ENCODE results near the gene IFI27L1. TPM values are rescaled to one million over a fixed set of nuclear protein-coding genes. Genes with fewer than 3 reads are reported as not detected.

Gene IFI27L1
- total RNA-seq, 1 experiment from 2014 or later, result 26.0 TPM

DNA sequence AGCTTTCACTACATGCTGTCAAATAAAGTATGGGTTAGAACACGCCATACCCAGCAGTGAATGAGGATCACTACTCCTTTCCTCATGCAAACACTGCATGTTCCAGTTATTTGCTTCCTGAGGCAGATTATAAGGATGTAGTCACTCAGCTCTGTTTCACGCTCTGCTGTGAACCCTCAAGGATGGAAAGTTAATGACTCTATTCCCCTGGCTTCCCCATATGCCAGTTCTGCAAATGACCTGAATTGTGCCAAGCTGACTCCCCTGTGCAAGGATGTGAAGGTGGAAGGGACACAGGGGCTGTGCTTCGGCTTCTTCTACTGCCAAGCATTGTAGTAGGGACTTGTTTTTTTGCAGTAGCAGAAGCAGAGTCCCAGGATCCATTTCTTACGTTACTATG is 6.8 kb downstream of the IFI27L1 start:
- Histone ChIP-seq H3K9me2 (ENCODE audit: insufficient read depth) (no peaks in the 10 kb centered on the region), H3K4me3 (replicated peaks in 1 of 2; ENCODE audit: low read depth in 1 of 2, low read length in 2 of 2) (no peak overlapping the region), H3K27ac (ENCODE audit: low read depth, low read length) (no peak overlapping the region), H3K9me3 (ENCODE audit: control insufficient read depth in 1 of 2, insufficient read depth in 1 of 2, low read depth in 1 of 2, low read length in 2 of 2) (no peaks in the 10 kb centered on the region), H4K20me1 (ENCODE audit: insufficient read depth) (no peaks in the 10 kb centered on the region), H3K4me2 (ENCODE audit: low read length) (no peak overlapping the region), H2AFZ (ENCODE audit: low read depth, low read length, poor library complexity, severe bottlenecking) (no peak overlapping the region), H3K4me1 (ENCODE audit: control insufficient read depth in 1 of 2, insufficient read depth in 2 of 2, low read length in 2 of 2) (peaks cover 0 to 6% of the 10 kb centered on the region in 2 experiments; a peak in 1 of 4 replicates), H3K9ac (ENCODE audit: low read length) (no peak overlapping the region), H3K36me3 (ENCODE audit: control insufficient read depth in 1 of 2, insufficient read depth in 2 of 2, low read length in 2 of 2) (no peaks in the 10 kb centered on the region), H3K27me3 (ENCODE audit: insufficient read depth, low read length) (no peaks in the 10 kb centered on the region), H3K79me2 (ENCODE audit: insufficient read depth, low read length) (no peaks in the 10 kb centered on the region)
- DNase-seq (ENCODE audit: low read depth, low spot score) (no peak), ATAC-seq (no peak)
- ChIA-PET RAD21 (ENCODE audit: low non-redundant PET in 1 of 2, low total read pairs in 2 of 2, uncharacterized antibody in 2 of 2, unreplicated experiment in 2 of 2) (no interaction called here), CTCF (no interaction called here), POLR2A (no interaction called here)
- no peak for TF ChIP-seq ZFX (IDR thresholded peaks at IDR 0.05)
- TF ChIP-seq POLR2AphosphoS5 (IDR thresholded peaks at IDR 0.05; ENCODE audit: low read depth, low read length), result no peak
- no peak for TF ChIP-seq ZNF274 (IDR thresholded peaks at IDR 0.05; ENCODE audit: low read depth, low read length)
- TF ChIP-seq YY1 (IDR thresholded peaks at IDR 0.05; ENCODE audit: extremely low read depth, insufficient replicate concordance, low read depth, low read length), result no peak
- no peak for TF ChIP-seq POLR2A (IDR thresholded peaks at IDR 0.05; ENCODE audit: borderline replicate concordance, extremely low read depth, insufficient read depth, insufficient read length)
- TF ChIP-seq RAD21 (IDR thresholded peaks at IDR 0.05; ENCODE audit: low read depth), result no peak
- no peak for TF ChIP-seq CBX3 (IDR thresholded peaks at IDR 0.05; ENCODE audit: low read depth)
- BruUV-seq (replicated peaks), result no TSS peak
- intact Hi-C loops (cut with micrococcal nuclease), result no loop called here

DNA sequence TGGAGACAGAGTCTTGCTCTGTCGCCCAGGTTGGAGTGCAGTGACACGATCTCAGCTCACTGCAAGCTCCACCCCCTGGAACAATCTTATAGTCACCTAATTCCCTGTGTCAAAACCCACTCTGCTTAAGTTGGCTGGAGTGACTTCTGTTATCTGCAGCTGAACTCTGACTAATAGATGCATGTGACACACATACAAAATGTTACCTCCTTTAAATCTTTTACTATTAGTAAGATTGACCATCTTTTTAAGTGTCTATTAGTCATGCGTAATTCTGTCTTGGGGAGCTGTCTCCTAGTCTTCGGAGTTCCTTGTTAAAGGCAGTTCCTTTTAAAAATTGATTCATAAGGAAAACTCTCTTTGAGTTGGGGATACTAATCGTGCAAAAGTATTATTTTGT is 7.4 kb downstream of the IFI27L1 start:
- H3K27ac ChIP-seq (ENCODE audit: low read depth, low read length), result no peak overlapping the region
- CTCF ChIA-PET, result no interaction called here
- no peaks in the 10 kb centered on the region for H4K20me1 ChIP-seq (ENCODE audit: insufficient read depth)
- no peak overlapping the region for H3K4me2 ChIP-seq (ENCODE audit: low read length)
- RAD21 ChIA-PET (ENCODE audit: low non-redundant PET in 1 of 2, low total read pairs in 2 of 2, uncharacterized antibody in 2 of 2, unreplicated experiment in 2 of 2), result no interaction called here
- H3K36me3 ChIP-seq (ENCODE audit: control insufficient read depth in 1 of 2, insufficient read depth in 2 of 2, low read length in 2 of 2), result no peaks in the 10 kb centered on the region
- POLR2A ChIA-PET, result no interaction called here
- H3K79me2 ChIP-seq (ENCODE audit: insufficient read depth, low read length), result no peaks in the 10 kb centered on the region
- H2AFZ ChIP-seq (ENCODE audit: low read depth, low read length, poor library complexity, severe bottlenecking), result no peak overlapping the region
- H3K9ac ChIP-seq (ENCODE audit: low read length), result no peak overlapping the region
- no peak for TF ChIP-seq CEBPB (IDR thresholded peaks at IDR 0.05; ENCODE audit: low read depth)
- TF ChIP-seq POLR2AphosphoS5 (IDR thresholded peaks at IDR 0.05; ENCODE audit: low read depth, low read length), result no peak
- TF ChIP-seq EGR1 (IDR thresholded peaks at IDR 0.05; ENCODE audit: low read depth), result no peak
- no peak for TF ChIP-seq POLR2A (IDR thresholded peaks at IDR 0.05; ENCODE audit: borderline replicate concordance, extremely low read depth, insufficient read depth, insufficient read length)
- TF ChIP-seq, protein P1, sequence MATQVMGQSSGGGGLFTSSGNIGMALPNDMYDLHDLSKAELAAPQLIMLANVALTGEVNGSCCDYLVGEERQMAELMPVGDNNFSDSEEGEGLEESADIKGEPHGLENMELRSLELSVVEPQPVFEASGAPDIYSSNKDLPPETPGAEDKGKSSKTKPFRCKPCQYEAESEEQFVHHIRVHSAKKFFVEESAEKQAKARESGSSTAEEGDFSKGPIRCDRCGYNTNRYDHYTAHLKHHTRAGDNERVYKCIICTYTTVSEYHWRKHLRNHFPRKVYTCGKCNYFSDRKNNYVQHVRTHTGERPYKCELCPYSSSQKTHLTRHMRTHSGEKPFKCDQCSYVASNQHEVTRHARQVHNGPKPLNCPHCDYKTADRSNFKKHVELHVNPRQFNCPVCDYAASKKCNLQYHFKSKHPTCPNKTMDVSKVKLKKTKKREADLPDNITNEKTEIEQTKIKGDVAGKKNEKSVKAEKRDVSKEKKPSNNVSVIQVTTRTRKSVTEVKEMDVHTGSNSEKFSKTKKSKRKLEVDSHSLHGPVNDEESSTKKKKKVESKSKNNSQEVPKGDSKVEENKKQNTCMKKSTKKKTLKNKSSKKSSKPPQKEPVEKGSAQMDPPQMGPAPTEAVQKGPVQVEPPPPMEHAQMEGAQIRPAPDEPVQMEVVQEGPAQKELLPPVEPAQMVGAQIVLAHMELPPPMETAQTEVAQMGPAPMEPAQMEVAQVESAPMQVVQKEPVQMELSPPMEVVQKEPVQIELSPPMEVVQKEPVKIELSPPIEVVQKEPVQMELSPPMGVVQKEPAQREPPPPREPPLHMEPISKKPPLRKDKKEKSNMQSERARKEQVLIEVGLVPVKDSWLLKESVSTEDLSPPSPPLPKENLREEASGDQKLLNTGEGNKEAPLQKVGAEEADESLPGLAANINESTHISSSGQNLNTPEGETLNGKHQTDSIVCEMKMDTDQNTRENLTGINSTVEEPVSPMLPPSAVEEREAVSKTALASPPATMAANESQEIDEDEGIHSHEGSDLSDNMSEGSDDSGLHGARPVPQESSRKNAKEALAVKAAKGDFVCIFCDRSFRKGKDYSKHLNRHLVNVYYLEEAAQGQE (IDR thresholded peaks at IDR 0.05; ENCODE audit: low read depth), result no peak
- DNase-seq (ENCODE audit: low read depth, low spot score) (no peak), ATAC-seq (no peak)
- no TSS peak for BruUV-seq (replicated peaks)
- no peaks in the 10 kb centered on the region for H3K27me3 ChIP-seq (ENCODE audit: insufficient read depth, low read length)
- H3K9me3 ChIP-seq (ENCODE audit: control insufficient read depth in 1 of 2, insufficient read depth in 1 of 2, low read depth in 1 of 2, low read length in 2 of 2), result no peaks in the 10 kb centered on the region
- no peak overlapping the region for H3K4me3 ChIP-seq (replicated peaks in 1 of 2; ENCODE audit: low read depth in 1 of 2, low read length in 2 of 2)
- H3K9me2 ChIP-seq (ENCODE audit: insufficient read depth), result no peaks in the 10 kb centered on the region
- intact Hi-C loops (cut with micrococcal nuclease), result no loop called here
- peaks cover 0 to 6% of the 10 kb centered on the region in 2 experiments; a peak in 1 of 4 replicates for H3K4me1 ChIP-seq (ENCODE audit: control insufficient read depth in 1 of 2, insufficient read depth in 2 of 2, low read length in 2 of 2)

All from HCT116 (cell line).